Activated CD8-positive, alpha-beta memory T cell treated with anti-CD3 and anti-CD28 coated beads for 36 hours (primary cell): Measurements from ENCODE around the gene ABCA7. TPM values are rescaled to one million over a fixed set of nuclear protein-coding genes. Genes with fewer than 3 reads are reported as not detected.
"Not testable (repeated sequence)": the region's sequence is repeated elsewhere in the genome, so short reads cannot be mapped to it uniquely, and the experiment has no call there.

Source experiments
- CTCF ChIA-PET: fragments of 350-600 bp; sonication (Branson Sonifier 250); formaldehyde crosslinking; loops from one replicate; lab custom pipeline; 2021; ENCODE audit warnings: antibody characterized with exemption; lab: Charles Lee
- POLR2A ChIA-PET: fragments of 350-600 bp; sonication (Branson Sonifier 250); formaldehyde crosslinking; loops from one replicate; lab custom pipeline; 2021; ENCODE audit warnings: antibody characterized with exemption; lab: Charles Lee
- total RNA-seq, 2 experiments: library from RNA; stranded (reverse); gene quantifications; one replicate each; pipeline ENCODE4 v1.2.3, GENCODE V29; 2021

The ABCA7 gene
- total RNA-seq, 2 experiments from 2014 or later: 16.1 to 17.2 TPM

- POLR2A ChIA-PET: interaction anchor here (1.1 to 1.7 kb wide), 2 partner anchors 23 to 44 kb away, joined by 3 to 6 read pairs; no protein-coding TSS in a partner anchor
- CTCF ChIA-PET: interaction anchor here (0.9 kb wide), 1 partner anchor 114 kb away, joined by 4 read pairs; no protein-coding TSS in a partner anchor
Measured at GRCh38 chr19:1108291-1109031, 68.6 kb downstream of the ABCA7 start.

DNA sequence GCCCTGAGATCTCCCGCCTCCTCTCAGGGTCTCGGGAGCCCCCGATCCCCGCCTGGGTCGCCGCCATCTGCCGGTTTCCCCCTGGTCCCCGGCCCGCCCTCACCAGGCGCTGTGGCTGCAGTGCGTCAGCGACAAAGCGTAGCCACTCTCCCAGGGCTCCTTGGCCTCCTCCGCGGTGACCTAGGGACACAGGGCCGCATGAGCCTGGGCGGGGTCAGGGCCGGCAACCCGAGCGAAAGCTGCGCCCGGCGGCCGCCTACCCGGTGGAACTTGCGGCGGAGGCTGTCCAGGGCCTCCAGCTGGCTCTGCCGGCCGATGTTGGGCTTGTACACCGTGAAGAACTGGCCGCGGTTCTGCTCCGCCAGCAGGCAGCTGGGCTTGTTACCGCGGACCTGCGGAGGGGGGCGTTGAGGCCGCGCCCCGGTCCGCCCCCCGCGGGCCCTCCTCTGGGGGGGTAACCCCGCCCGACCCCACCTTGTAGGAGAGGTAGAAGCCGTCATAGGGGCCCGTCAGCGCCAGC lies 69.2 kb downstream of the ABCA7 start:
- ChIA-PET CTCF (no interaction called here), POLR2A (interaction anchor here (1.7 kb wide), 1 partner anchor 22 kb away, joined by 3 read pairs; no protein-coding TSS in a partner anchor)

- ChIA-PET CTCF (no interaction called here), POLR2A (no interaction called here)
Measured at GRCh38 chr19:1109697-1110671, 70.1 kb downstream of the ABCA7 start.

DNA sequence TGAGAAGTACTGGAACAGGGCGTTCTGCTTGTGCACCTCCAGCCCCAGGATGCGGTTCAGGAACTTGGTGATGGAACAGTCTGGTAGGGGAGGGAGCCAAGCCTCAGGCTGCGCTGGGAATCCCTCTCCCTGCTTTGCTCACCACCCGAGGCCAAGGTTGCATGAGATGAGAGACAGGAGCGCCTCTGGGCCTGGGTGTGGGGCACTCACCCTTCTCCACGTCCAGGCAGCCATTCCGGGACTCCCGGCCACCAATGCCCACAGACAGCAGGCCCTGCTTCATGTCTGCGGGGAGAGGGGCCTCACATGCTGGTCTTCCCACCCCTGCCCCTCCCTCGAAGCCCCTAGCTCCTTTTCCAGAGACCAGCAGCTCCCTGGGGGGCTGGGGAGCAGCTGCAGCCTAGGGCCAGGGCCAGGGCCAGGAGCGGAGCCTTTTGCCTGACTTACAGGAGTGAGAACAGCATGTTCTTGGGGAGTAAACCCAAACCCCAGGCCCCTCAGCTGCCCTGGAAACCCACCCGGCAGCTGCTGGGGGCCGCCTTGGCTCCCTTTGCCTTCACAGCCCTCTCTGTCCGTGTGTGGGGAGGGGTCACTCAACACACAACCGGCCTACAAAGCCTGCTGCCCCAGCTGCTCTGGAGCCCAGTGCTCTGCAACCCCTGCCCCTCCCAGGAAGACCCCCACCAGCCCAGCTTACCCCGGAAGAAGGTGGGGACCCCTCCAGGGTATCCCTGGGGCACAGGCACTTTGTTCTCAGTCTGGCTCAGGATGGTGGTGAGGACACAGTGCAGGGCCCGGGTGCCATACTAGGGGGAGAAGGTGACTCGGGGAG lies 71.1 kb downstream of the ABCA7 start:
- CTCF ChIA-PET: no interaction called here
- POLR2A ChIA-PET: no interaction called here

DNA sequence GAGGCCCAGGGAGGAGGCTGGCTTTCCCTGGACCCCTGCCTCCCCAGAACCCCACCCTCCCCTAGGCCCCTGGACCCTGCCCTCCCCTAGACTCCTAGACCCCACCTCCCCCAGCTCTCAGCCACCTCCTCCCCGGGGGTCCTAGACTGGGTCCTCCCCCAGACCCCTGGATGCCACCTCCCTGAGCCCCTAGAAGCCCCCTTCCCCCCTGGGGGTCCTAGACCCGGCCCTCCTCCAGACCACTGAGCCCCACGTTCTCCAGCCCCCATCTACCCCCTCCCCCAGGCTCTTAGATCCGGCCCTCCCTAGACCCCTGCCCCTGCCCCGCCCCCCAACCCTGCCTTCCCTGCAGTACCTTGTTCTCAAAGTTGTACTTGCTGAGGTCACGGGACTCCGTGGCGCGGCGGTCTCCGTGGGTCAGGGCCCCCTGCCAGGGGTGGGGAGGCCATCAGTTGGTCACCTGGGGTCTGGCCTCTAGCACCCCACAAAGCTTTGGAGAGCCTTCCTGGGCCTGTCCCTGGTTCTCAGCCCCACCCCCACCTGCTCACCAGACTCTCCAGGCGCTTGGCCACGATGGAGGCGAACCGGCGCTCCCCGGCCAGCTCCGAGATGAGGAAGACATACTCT lies 71.8 kb downstream of the ABCA7 start:
- ChIA-PET POLR2A (interaction anchor here (0.6 to 0.7 kb wide), 2 partner anchors 9 to 127 kb away, joined by 5 to 6 read pairs; no protein-coding TSS in a partner anchor), CTCF (interaction anchor here (0.8 to 2.4 kb wide), 5 partner anchors 15 to 133 kb away, joined by 3 to 14 read pairs (median 5); no protein-coding TSS in a partner anchor)

- POLR2A ChIA-PET: interaction anchor here (0.6 to 0.7 kb wide), 2 partner anchors 9 to 126 kb away, joined by 5 to 6 read pairs; no protein-coding TSS in a partner anchor
- CTCF ChIA-PET: interaction anchor here (0.7 to 2.4 kb wide), 13 partner anchors 8 to 132 kb away, joined by 3 to 15 read pairs (median 5); partner anchors contain the start of gene GPX4
Measured at GRCh38 chr19:1112268-1113029, 72.5 kb downstream of the ABCA7 start.

DNA sequence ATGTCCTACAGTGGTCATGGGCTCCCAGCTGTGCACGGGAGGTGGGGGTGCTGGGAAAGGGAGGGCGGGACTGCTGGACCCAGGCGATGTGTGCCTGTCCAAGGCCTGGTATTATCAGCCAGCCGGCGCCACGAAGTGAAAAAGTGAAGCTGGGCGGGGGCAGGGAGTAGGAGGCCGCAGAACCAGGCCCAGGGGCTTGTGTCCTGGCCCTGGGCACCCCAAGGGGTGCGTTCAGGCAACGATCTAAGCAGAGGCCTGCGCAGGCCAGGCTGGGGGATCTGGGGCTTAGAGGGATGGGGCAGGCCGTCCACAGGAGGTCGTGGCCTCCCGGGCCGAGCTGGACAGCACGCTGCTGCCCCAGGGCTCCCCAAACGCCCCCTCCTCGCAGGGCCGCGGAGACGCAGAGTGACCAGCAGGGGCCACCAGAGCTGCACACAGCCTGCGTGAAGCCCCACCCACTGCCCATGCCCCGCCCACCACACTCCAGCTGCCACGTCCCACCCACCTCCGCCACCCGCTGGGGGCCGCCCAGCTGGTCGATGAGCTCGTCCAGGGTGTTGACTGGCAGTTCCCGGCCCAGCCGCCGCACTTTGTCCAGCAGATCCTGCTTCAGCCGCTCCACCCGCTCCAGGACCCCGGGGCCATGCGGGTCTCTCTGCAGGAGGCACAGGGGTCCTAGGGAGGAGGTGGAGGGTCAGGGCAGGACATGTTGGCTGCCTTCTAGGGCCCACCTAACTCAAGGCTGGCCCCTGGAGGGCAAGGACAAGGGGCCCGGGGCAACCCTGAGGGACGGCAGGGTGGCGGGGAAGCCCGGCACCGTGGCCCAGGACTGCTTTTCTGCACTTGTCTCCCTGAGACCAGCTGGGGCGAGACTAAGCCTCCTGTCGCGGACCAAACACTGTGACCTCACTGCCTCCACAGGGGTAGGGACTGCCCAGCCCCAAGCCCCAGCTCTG lies 73.4 kb downstream of the ABCA7 start:
- ChIA-PET CTCF (interaction anchor here (0.6 to 2.4 kb wide), 20 partner anchors 9 to 251 kb away, joined by 3 to 15 read pairs (median 4); partner anchors contain the start of genes ARHGAP45, GPX4 and RNU6-2), POLR2A (interaction anchor here (1.2 to 1.3 kb wide), 2 partner anchors 10 to 18 kb away, joined by 3 to 6 read pairs; no protein-coding TSS in a partner anchor)

DNA sequence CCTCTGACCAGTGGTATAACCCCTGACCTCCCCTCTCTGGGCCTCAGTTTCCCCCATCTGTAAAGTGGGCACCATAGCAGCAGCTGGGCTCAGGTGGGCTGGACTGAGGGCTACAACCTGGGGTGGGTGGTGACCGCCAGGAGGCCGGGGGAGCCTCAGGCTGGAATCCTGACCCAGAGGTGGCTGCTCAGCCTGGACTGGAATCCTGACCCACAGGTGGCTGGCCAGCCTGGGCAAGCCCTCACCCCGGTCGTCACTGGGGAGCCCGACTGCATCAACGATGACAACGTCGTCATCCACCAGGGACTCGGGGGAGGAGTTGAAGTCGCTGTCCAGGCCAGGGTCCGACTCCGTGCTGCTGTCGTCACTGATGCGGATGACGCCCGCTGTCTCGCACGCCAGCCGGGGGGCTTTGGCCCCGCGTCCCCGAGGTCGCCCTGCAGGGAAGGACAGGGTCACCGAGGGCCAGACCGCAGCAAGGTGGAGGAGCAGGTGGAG lies 74.1 kb downstream of the ABCA7 start:
- POLR2A ChIA-PET: interaction anchor here (1.2 to 1.3 kb wide), 2 partner anchors 9 to 17 kb away, joined by 3 to 6 read pairs; no protein-coding TSS in a partner anchor
- CTCF ChIA-PET: interaction anchor here (0.6 to 2.4 kb wide), 15 partner anchors 9 to 122 kb away, joined by 3 to 15 read pairs (median 4); partner anchors contain the start of genes ARHGAP45, GPX4 and RNU6-2

DNA sequence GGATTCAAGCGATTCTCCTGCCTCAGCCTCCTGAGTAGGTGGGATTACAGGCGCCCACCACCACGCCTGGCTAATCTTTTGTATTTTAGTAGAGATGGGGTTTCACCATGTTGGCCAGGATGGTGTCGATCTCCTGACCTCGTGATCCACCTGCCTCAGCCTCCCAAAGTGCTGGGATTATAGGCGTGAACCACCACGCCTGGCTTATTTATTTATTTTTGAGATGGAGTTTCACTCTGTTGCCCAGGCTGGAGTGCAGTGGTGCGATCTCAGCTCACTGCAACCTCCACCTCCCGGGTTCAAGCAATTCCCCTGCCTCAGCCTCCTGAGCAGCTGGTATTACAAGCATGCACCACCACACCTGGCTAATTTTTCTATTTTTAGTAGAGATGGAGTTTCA lies 74.8 kb downstream of the ABCA7 start:
- POLR2A ChIA-PET, CTCF ChIA-PET: not testable (repeated sequence)

Other genes starting within 250 kb of the ABCA7 start
- gene PTBP1, start 242.7 kb upstream of the ABCA7 start, total RNA-seq: 100 to 1,000 TPM; 872 to 908 TPM
- not detected for gene PLPPR3, start 218.2 kb upstream of the ABCA7 start, total RNA-seq
- not detected for gene AZU1, start 212.3 kb upstream of the ABCA7 start, total RNA-seq
- not detected for gene PRTN3, start 199.1 kb upstream of the ABCA7 start, total RNA-seq
- gene ELANE, start 187.8 kb upstream of the ABCA7 start, total RNA-seq: not detected
- 1 to 10 TPM; 1.4 to 1.7 TPM for gene CFD, start 180.4 kb upstream of the ABCA7 start, total RNA-seq
- gene MED16, start 146.9 kb upstream of the ABCA7 start, total RNA-seq: 10 to 100 TPM; 42.8 to 46.8 TPM
- not detected for gene RNU6-9, start 146.6 kb upstream of the ABCA7 start, total RNA-seq
- gene R3HDM4, start 126.9 kb upstream of the ABCA7 start, total RNA-seq: 10 to 100 TPM; 55.8 to 56.9 TPM
- gene KISS1R, start 122.8 kb upstream of the ABCA7 start, total RNA-seq: 1 to 10 TPM; 6.7 to 7.2 TPM
- gene ARID3A, start 114.1 kb upstream of the ABCA7 start, total RNA-seq: 10 to 100 TPM; 18.8 to 19.0 TPM
- 100 to 1,000 TPM; 121 to 126 TPM for gene WDR18, start 55.8 kb upstream of the ABCA7 start, total RNA-seq
- gene GRIN3B, start 39.7 kb upstream of the ABCA7 start, total RNA-seq: not detected
- 100 to 1,000 TPM; 132 to 141 TPM for gene TMEM259, start 19.0 kb upstream of the ABCA7 start, total RNA-seq
- not detected for gene RNU6-2, start 18.6 kb upstream of the ABCA7 start, total RNA-seq
- 10 to 100 TPM; 64.2 to 71.2 TPM for gene CNN2, start 13.5 kb upstream of the ABCA7 start, total RNA-seq
- 100 to 1,000 TPM; 148 to 154 TPM for gene ARHGAP45, start 27.1 kb downstream of the ABCA7 start, total RNA-seq
- 100 to 1,000 TPM; 272 to 275 TPM for gene POLR2E, start 55.3 kb downstream of the ABCA7 start, total RNA-seq
- 100 to 1,000 TPM; 205 to 209 TPM for gene GPX4, start 63.9 kb downstream of the ABCA7 start, total RNA-seq
- 10 to 100 TPM; 56.6 to 59.0 TPM for gene SBNO2, start 134.2 kb downstream of the ABCA7 start, total RNA-seq
- gene STK11, start 165.7 kb downstream of the ABCA7 start, total RNA-seq: 10 to 100 TPM; 58.7 to 62.5 TPM
- 1 to 10 TPM in 1 of 2 experiments, under 1 TPM in 1; 0.95 to 1.1 TPM for gene CBARP, start 197.9 kb downstream of the ABCA7 start, total RNA-seq
- 100 to 1,000 TPM; 193 to 194 TPM for gene ATP5F1D, start 201.6 kb downstream of the ABCA7 start, total RNA-seq
- gene MIDN, start 208.5 kb downstream of the ABCA7 start, total RNA-seq: 10 to 100 TPM; 45.3 to 50.0 TPM
- gene CIRBP, start 229.2 kb downstream of the ABCA7 start, total RNA-seq: 100 to 1,000 TPM; 207 to 210 TPM
- 100 to 1,000 TPM; 105 to 112 TPM for gene FAM174C, start 235.4 kb downstream of the ABCA7 start, total RNA-seq
- gene EFNA2, start 245.8 kb downstream of the ABCA7 start, total RNA-seq: not detected